GM12865 (cell line): Measurements from ENCODE around the gene KIRREL3.

Source experiments
- DNase-seq: peaks from one replicate; pipeline ENCODE4 v3.0.0; 2010; ENCODE audit warnings: low read depth
- H3K4me3 ChIP-seq: 2 replicates; pipeline ENCODE4 v1.5.1; 2011; ENCODE audit warnings: mild to moderate bottlenecking, low read depth, low read length, control low read depth
- TF ChIP-seq, protein P1 (sequence below): IDR thresholded peaks from 2 replicates; pipeline ENCODE4 v1.5.1; 2011; ENCODE audit warnings: low read length, control low read depth, low read depth, inconsistent platforms; ENCODE audit not compliant: insufficient read depth; ENCODE audit errors: missing control alignments

The KIRREL3 gene

DNA sequence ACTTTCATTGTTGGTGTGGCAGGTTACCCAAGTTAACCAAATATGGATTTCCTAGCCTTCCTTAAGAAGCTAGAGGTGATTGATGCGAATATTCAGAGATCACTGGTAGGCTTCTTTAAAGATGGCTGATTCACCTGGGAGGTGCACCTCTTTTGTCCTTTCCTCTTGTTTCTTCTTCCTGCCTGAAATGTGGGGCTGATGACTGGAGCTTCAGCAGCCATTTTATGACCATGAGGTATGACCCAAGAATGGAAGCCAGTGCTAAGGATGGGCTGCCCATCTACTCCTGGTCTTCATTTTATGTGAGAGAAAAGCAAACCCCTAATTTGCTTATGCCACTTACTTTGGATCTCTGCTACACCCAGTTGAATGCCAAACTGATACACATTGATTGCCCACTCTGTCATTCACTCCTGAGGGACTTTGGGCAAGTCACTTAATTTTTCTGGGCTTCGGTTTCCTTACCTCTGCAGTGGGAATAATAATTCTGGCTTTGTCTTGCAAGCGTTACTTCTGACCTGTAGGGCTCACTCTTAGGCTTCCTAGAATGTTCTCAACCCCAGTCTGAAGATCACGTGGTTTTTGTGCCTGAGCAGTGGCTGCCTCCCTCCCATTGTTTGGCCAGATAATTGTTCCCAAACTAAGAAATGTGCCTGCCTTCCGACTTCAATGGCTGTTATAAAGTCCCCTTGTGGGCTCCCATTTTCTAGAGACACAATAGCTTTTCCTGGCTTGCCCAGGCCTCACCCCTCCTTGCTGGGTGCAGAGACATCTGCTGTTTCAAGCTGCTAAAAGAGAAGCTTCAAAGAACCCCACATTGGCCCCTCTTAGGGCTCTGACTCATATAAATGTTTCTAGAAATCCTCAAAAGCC lies 402.0 kb downstream of the KIRREL3 start:
- TF ChIP-seq, protein P1, sequence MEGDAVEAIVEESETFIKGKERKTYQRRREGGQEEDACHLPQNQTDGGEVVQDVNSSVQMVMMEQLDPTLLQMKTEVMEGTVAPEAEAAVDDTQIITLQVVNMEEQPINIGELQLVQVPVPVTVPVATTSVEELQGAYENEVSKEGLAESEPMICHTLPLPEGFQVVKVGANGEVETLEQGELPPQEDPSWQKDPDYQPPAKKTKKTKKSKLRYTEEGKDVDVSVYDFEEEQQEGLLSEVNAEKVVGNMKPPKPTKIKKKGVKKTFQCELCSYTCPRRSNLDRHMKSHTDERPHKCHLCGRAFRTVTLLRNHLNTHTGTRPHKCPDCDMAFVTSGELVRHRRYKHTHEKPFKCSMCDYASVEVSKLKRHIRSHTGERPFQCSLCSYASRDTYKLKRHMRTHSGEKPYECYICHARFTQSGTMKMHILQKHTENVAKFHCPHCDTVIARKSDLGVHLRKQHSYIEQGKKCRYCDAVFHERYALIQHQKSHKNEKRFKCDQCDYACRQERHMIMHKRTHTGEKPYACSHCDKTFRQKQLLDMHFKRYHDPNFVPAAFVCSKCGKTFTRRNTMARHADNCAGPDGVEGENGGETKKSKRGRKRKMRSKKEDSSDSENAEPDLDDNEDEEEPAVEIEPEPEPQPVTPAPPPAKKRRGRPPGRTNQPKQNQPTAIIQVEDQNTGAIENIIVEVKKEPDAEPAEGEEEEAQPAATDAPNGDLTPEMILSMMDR = no peak
- DNase-seq = no peak
- no peak overlapping the region for H3K4me3 ChIP-seq

DNA sequence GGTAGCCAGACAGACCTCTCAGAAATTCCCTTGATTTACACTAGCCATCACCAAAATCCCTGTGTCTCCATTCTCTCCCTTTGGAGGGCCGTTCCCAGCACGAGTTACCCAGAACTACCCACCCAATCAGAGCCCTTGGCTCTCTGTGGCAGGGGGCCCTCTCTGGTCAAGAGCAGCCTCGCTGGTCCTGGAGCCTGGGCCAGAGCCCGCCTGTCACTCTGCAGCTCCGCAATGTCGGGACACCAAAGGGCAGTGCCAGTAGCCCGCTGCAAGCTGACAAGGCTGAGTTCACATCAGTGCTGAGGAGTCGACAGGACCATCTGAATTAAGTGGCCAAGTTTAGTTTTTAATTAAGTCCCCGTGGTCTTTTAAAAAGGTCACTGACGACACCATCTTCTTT lies 403.5 kb downstream of the KIRREL3 start:
- H3K4me3 ChIP-seq = no peak overlapping the region
- DNase-seq = no peak
- TF ChIP-seq, protein P1 = no peak

DNA sequence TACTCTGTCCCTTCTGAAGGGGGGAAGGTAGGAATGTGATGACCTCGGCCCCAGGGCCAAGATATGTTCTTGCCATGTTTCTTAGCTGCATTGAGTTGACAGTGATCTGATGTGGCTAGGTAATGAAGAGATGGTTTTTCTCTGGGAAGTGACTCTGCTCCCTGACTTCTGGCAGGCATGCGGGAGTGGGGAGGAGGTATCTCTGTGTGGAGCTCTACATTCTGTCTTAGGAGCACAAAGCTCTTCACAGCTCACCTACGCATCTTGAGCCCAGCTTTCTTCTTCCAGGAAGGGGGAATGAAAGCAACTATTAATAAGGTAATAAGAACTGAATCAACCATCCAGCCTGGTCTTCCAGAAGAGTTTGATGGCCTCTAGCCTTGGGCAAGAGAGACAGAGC lies 404.1 kb downstream of the KIRREL3 start:
- TF ChIP-seq, protein P1 = no peak
- no peak for DNase-seq
- H3K4me3 ChIP-seq = no peak overlapping the region

DNA sequence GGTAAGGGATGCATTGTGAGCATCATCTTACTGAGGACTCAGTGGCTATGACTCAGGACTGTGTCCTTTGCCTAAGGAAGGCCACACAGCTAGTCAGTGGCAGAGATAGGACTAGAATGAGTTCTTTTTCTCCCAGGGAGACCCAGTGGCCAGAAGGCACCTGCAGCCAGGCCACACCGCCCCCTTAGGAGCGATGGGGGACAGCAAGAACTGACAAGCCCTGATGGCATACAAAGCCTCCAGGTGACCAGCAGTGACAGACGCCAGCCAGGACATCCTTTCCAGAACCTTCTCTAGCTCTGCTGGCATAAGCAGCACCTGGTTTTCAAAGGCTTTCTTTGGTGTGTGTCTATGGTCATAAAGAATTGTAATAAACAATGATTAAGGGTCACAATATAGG lies 405.0 kb downstream of the KIRREL3 start:
- TF ChIP-seq, protein P1 = no peak
- H3K4me3 ChIP-seq = no peak overlapping the region
- no peak for DNase-seq

DNA sequence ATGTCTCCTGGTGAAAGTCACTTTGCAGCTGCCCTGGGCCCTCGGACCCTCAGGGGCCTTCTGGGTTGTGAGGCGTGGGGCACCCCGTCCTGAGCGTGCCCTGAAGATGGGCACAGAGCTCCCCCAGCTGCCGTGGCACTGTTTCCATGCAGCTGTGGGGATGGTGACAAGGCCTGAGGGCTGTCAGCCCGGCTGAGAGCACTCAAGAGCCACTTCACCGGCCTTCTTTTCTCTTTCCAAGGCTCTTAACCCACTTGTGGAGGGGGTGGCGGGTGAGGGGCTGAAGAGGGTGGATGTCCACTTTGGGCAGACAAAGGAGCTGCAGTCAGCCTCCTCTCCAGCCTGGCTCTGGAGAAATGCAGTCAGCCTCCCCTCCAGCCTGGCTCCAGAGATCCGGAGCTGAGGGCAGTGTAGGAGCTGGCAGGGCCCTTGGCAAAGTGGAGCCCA lies 405.6 kb downstream of the KIRREL3 start:
- TF ChIP-seq, protein P1 = no peak
- H3K4me3 ChIP-seq = no peak overlapping the region
- no peak for DNase-seq

DNA sequence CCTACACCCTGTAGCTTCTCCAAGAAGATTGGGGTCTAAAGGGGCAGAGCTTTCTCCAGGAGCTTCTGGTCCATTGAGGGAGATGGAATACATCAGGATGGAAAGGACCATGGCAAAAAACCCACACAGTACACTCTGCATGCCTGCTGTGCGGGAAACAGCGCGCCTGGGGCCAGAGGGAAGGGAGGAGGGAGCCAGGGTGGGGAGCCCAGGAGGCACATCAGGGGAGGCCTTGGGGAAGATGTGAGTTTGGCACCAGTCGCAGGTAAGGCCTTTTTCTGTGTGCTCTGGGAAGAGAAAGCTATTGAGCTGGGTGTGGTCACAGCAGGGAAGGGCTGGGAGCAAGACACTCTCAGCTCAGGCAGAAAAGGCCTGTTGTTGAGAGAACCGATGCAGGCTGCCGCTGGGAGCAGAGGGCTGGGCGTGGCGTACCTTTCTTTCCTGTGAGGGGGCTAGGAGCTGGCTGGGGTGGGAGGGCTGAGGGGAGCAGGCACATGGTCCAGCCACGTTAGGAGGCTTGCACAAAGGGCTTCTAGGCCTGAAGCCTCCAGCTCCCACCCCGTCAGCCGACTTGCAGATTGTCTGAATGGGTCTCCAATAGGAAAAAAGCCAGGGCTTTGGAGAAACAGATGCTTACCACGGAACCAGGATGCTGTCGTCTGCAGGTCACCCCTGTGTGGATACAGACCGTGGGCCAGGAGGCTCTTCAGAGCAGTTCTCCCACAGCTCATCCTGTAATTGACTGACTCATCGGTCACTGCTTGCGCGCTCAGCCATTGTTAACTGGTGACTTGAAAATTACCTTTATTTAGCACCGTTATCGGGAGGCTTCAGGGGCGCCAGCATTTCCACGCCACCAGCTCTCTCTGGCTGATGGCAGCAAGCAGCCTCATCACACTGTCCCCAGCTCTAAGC lies 407.8 kb downstream of the KIRREL3 start:
- TF ChIP-seq, protein P1 = no peak
- DNase-seq = no peak
- no peak overlapping the region for H3K4me3 ChIP-seq
